Measurements from ENCODE around the gene PUM1.

GRCh38 chr1:31007462-31007991 lies 58.0 kb downstream of the PUM1 start:
- no peak for TF ChIP-seq EP300 (IDR thresholded peaks at IDR 0.05)
- TF ChIP-seq CTCF (IDR thresholded peaks at IDR 0.05) = no peak
- TF ChIP-seq POLR2A (IDR thresholded peaks at IDR 0.05; ENCODE audit: low read depth) = no peak
- no peak for TF ChIP-seq POLR2AphosphoS5 (IDR thresholded peaks at IDR 0.05)

Data from esophagus muscularis mucosa (tissue), 4 donors.